ENCODE measurements around the gene AFDN.
A peak's percentile ranks its signal among the peaks of the same experiment; 100 is the strongest.

Gene AFDN

DNA sequence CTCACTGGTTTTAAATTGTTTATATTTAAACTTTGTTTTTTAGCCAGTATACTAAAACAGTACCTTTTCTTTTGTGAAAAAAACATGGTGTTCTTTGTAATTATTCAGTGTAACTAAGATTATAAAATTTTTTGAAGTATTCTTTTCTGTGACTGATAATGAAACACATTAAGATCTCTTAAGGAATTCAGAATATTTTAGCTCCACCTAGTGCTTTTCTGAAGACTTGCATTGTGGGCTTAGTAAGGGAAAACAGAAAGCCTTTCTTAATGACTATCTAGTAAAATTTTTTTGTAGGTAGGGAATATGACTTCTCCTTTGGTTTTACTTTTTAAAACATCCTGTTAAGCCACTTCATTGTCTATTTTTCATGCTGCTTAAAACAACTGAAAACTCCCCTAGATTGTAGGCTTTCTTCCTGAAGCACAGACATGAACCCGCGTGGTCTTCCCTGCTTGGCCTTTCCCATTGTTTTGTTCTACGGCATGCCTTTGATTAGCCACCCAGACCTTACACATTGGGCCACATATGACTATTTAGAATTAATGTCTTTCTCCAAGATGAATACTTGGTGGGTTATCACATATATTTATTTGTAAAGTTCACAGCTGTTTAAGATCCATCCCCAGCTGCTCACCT, 72.1 kb downstream of the AFDN start:
- no peaks in the 10 kb centered on the region for H3K9me3 ChIP-seq (ENCODE audit: insufficient read depth, low read depth, low read length)
- no peaks in the 10 kb centered on the region for H3F3A ChIP-seq (ENCODE audit: low read depth)
- H3K4me1 ChIP-seq (ENCODE audit: insufficient read depth, low read length, poor library complexity, severe bottlenecking) = no peaks in the 10 kb centered on the region
- TF ChIP-seq, protein P1, sequence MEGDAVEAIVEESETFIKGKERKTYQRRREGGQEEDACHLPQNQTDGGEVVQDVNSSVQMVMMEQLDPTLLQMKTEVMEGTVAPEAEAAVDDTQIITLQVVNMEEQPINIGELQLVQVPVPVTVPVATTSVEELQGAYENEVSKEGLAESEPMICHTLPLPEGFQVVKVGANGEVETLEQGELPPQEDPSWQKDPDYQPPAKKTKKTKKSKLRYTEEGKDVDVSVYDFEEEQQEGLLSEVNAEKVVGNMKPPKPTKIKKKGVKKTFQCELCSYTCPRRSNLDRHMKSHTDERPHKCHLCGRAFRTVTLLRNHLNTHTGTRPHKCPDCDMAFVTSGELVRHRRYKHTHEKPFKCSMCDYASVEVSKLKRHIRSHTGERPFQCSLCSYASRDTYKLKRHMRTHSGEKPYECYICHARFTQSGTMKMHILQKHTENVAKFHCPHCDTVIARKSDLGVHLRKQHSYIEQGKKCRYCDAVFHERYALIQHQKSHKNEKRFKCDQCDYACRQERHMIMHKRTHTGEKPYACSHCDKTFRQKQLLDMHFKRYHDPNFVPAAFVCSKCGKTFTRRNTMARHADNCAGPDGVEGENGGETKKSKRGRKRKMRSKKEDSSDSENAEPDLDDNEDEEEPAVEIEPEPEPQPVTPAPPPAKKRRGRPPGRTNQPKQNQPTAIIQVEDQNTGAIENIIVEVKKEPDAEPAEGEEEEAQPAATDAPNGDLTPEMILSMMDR (conservative IDR thresholded peaks at IDR 0.05; ENCODE audit: low read length) = peak; percentile 70
- no peak for TF ChIP-seq EZH2phosphoT487 (IDR thresholded peaks at IDR 0.05; ENCODE audit: borderline replicate concordance)
- no peak overlapping the region for H3K9ac ChIP-seq (ENCODE audit: low read depth, low read length, poor library complexity, severe bottlenecking)
- no peak overlapping the region for H2AFZ ChIP-seq (ENCODE audit: low read length)
- no peaks in the 10 kb centered on the region for H4K20me1 ChIP-seq (ENCODE audit: insufficient read depth, low read length, poor library complexity, severe bottlenecking)
- no peak overlapping the region for H3K4me2 ChIP-seq (ENCODE audit: low read depth, low read length, poor library complexity, severe bottlenecking)
- H3K9me2 ChIP-seq (replicated peaks; ENCODE audit: low read depth, low read length) = no peaks in the 10 kb centered on the region
- H3K27me3 ChIP-seq (ENCODE audit: insufficient read depth, low read length, poor library complexity, severe bottlenecking) = no peaks in the 10 kb centered on the region
- no peak overlapping the region for H3K4me3 ChIP-seq (ENCODE audit: low read length, poor library complexity, severe bottlenecking)
- H3K36me3 ChIP-seq (ENCODE audit: insufficient read depth, low read length) = no peaks in the 10 kb centered on the region
- H3K79me2 ChIP-seq (ENCODE audit: insufficient read depth, low read length) = no peaks in the 10 kb centered on the region

DNA sequence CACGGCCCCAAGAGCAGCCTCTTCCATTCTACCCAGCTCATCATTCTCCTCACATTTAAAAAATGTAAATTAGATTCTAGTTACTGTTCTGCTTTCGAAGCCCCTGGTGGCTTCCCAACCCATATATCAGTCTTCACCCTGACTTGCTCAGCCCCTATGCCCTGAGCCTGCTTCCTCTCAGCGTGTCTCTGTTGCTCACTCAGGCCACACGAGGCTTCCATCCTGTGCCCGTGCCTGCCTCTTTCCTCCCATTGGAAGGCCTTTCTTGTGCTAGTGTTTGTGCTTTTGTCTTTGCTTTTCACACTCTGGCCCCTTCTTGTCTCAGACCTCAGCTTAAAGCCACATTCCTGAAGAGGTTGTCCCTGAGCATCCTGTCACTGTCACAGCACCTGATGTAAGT, 78.1 kb downstream of the AFDN start:
- Histone ChIP-seq H2AFZ (ENCODE audit: low read length) (no peak overlapping the region), H3K9me3 (ENCODE audit: insufficient read depth, low read depth, low read length) (no peaks in the 10 kb centered on the region), H3K4me1 (ENCODE audit: insufficient read depth, low read length, poor library complexity, severe bottlenecking) (no peaks in the 10 kb centered on the region), H3K9ac (ENCODE audit: low read depth, low read length, poor library complexity, severe bottlenecking) (no peak overlapping the region), H3K9me2 (replicated peaks; ENCODE audit: low read depth, low read length) (no peaks in the 10 kb centered on the region), H3K36me3 (ENCODE audit: insufficient read depth, low read length) (no peaks in the 10 kb centered on the region), H3K4me2 (ENCODE audit: low read depth, low read length, poor library complexity, severe bottlenecking) (no peak overlapping the region), H4K20me1 (ENCODE audit: insufficient read depth, low read length, poor library complexity, severe bottlenecking) (no peaks in the 10 kb centered on the region), H3K4me3 (ENCODE audit: low read length, poor library complexity, severe bottlenecking) (no peak overlapping the region), H3K79me2 (ENCODE audit: insufficient read depth, low read length) (no peaks in the 10 kb centered on the region), H3K27me3 (ENCODE audit: insufficient read depth, low read length, poor library complexity, severe bottlenecking) (no peaks in the 10 kb centered on the region), H3F3A (ENCODE audit: low read depth) (no peaks in the 10 kb centered on the region)
- TF ChIP-seq EZH2phosphoT487 (IDR thresholded peaks at IDR 0.05; ENCODE audit: borderline replicate concordance) = no peak
- TF ChIP-seq, protein P1 (conservative IDR thresholded peaks at IDR 0.05; ENCODE audit: low read length) = no peak

DNA sequence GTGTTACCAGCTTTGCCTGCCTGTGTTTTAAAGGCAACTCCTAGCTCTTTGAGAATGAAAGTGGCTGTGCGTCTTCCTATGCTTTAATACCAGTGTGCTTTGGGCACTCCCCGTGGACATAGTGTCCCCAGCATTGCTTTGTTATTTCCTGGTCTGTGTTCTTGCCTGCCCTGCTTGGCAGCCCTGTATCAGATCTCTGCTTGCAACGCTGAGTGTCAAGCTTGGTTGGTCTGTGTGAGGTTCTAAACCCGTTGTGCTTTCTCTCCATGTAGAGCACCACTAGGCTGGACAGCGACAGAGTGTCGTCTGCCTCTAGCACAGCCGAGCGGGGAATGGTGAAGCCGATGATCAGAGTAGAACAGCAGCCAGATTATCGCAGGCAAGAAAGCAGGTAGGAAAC, 80.2 kb downstream of the AFDN start:
- H3K27me3 ChIP-seq (ENCODE audit: insufficient read depth, low read length, poor library complexity, severe bottlenecking) = no peaks in the 10 kb centered on the region
- no peak overlapping the region for H3K4me2 ChIP-seq (ENCODE audit: low read depth, low read length, poor library complexity, severe bottlenecking)
- no peaks in the 10 kb centered on the region for H3K9me2 ChIP-seq (replicated peaks; ENCODE audit: low read depth, low read length)
- no peak overlapping the region for H3K9ac ChIP-seq (ENCODE audit: low read depth, low read length, poor library complexity, severe bottlenecking)
- no peaks in the 10 kb centered on the region for H4K20me1 ChIP-seq (ENCODE audit: insufficient read depth, low read length, poor library complexity, severe bottlenecking)
- H3K4me3 ChIP-seq (ENCODE audit: low read length, poor library complexity, severe bottlenecking) = no peak overlapping the region
- no peaks in the 10 kb centered on the region for H3K9me3 ChIP-seq (ENCODE audit: insufficient read depth, low read depth, low read length)
- H2AFZ ChIP-seq (ENCODE audit: low read length) = no peak overlapping the region
- no peaks in the 10 kb centered on the region for H3F3A ChIP-seq (ENCODE audit: low read depth)
- TF ChIP-seq, protein P1 (conservative IDR thresholded peaks at IDR 0.05; ENCODE audit: low read length) = no peak
- TF ChIP-seq EZH2phosphoT487 (IDR thresholded peaks at IDR 0.05; ENCODE audit: borderline replicate concordance) = no peak
- H3K79me2 ChIP-seq (ENCODE audit: insufficient read depth, low read length) = no peaks in the 10 kb centered on the region
- H3K36me3 ChIP-seq (ENCODE audit: insufficient read depth, low read length) = no peaks in the 10 kb centered on the region
- no peaks in the 10 kb centered on the region for H3K4me1 ChIP-seq (ENCODE audit: insufficient read depth, low read length, poor library complexity, severe bottlenecking)
